NCI-H2196 treated with DMSO at 0.1 percent for 48 hours (cell line): Measurements from ENCODE around the gene OASL.
"Not testable (repeated sequence)": the region's sequence is repeated elsewhere in the genome, so short reads cannot be mapped to it uniquely, and the experiment has no call there.

ENCODE experiments used
- DNase-seq: peaks from one replicate; lab custom pipeline; 2025; ENCODE audit not compliant: unreplicated experiment; lab: John Stamatoyannopoulos, UW

Gene OASL

GRCh38 chr12:121059031-121059898, 20.2 kb upstream of the OASL start:
- DNase-seq, result no peak

GRCh38 chr12:121057794-121058193, 18.7 kb upstream of the OASL start:
- DNase-seq, result no peak

- no peak for DNase-seq
Measured at GRCh38 chr12:121053706-121054105, 14.7 kb upstream of the OASL start.

- DNase-seq, result no peak
Measured at GRCh38 chr12:121050725-121051124, 11.7 kb upstream of the OASL start.

DNA sequence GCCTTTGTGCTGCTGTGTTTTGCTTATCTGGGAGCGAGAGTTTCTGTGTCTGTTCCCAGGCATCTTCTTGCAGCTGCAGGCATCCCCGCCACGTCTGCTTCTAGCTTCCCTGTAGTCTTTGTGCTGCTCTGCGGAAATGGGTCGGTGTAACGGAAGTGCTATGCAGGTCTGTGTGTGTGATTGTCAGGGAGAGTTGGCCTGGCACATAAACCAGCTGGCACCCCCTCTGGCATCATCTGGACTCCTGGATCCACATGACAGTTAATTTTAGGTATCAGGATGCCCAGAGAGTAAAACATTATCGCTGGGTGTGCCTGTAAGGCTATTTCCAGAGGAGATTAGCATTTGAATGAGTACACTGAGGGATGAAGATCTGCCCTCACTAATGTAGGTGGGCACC, 9.4 kb upstream of the OASL start:
- DNase-seq, result no peak

DNA sequence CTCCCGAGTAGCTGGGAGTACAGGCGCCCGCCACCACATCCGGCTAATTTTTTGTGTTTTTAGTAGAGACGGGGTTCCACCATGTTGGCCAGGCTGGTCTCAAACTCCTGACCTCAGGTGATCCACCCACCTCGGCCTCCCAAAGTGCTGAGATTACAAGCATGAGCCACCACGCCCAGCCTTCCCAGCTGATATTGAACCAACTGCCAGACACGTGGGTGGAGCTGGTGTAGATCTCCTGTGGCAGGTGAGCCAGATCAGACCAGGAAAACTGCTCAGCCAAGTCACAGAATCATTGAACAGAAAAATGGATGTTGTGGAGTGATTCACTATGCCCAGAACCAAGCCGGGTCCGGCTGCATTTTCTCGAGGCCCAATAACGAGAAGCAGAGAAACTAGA, 8.4 kb upstream of the OASL start:
- not testable (repeated sequence) for DNase-seq

- no peak for DNase-seq
Measured at GRCh38 chr12:121043067-121043466, 4.0 kb upstream of the OASL start.

- no peak for DNase-seq
Measured at GRCh38 chr12:121036810-121037326, 2.2 kb downstream of the OASL start.

GRCh38 chr12:121034616-121035305, 4.3 kb downstream of the OASL start:
- DNase-seq, result no peak

DNA sequence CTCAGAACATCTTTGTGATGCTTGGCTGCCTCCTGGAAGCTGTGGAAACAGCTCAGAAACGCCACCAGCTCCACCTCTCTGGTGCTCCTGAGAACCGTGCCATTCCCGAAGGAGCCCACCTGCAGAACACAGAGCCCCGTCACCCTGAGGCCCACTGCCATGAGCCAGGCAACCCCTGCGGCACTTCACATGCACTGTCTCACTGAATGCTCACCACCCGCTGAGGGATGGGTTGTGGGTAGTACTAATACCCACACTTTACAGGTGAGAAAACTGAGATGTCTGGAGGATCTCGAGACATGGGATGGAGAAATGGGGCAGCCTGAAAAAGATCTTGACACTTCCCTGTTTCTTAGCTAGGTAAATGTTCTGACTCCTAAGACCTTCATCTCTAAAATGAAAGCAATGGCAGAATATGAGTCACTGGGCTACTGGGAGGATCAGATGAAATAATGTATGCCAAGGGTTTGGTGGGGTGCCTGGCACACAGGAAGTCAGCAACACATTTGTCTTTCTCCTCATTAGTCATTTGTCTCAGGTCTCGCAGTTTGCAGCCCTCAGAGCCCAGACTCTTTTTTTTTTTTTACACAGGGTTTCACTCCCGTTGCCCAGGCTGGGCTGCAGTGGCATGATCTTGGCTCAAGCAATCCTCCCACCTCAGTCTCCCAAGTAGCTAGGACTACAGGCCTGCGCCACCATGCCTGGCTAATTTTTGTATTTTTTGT, 5.3 kb downstream of the OASL start:
- DNase-seq, result no peak

- DNase-seq, result no peak
Measured at GRCh38 chr12:121030576-121031212, 8.4 kb downstream of the OASL start.

GRCh38 chr12:121026274-121027045, 12.6 kb downstream of the OASL start:
- DNase-seq, result no peak

- no peak for DNase-seq
Measured at GRCh38 chr12:121025442-121026226, 13.4 kb downstream of the OASL start.

GRCh38 chr12:121023799-121024198, 15.2 kb downstream of the OASL start:
- no peak for DNase-seq

DNA sequence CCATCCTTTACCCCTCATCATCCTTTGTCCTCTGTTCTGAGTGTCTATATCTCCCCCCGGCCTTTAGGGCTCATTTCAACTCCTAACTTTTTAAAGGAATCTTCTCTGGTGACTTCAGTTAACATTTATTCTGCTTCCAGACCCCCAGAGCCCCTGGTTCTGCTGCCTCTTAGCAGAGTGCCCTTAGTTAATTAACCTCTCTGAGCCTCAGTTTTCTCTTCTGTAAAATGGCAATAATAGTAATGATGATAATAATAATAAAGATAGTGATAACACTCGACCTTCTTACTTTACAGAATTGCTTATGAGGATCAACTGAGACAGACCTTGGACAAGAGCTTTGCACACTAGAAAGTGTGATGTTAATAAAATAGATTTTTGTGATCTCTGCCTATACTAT, 16.3 kb downstream of the OASL start:
- DNase-seq, result no peak

DNA sequence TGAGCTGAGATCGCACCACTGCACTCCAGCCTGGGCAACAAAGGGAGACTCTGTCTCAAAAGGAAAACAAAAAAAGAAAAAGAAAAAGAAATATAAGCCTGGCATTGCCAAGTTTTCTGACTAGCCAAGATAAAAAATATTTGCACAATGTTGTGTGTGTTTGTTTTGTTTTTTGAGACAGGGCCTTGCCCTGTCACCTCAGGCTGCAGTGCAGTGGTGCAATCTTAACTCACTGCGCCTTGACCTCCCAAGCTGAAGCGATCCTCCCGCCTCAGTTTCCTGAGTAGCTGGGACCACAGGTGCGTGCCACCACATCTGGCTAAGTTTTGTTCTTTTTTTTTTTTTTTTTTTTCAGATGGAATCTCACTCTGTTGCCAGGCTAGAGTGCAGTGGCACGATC, 17.3 kb downstream of the OASL start:
- no peak for DNase-seq

DNA sequence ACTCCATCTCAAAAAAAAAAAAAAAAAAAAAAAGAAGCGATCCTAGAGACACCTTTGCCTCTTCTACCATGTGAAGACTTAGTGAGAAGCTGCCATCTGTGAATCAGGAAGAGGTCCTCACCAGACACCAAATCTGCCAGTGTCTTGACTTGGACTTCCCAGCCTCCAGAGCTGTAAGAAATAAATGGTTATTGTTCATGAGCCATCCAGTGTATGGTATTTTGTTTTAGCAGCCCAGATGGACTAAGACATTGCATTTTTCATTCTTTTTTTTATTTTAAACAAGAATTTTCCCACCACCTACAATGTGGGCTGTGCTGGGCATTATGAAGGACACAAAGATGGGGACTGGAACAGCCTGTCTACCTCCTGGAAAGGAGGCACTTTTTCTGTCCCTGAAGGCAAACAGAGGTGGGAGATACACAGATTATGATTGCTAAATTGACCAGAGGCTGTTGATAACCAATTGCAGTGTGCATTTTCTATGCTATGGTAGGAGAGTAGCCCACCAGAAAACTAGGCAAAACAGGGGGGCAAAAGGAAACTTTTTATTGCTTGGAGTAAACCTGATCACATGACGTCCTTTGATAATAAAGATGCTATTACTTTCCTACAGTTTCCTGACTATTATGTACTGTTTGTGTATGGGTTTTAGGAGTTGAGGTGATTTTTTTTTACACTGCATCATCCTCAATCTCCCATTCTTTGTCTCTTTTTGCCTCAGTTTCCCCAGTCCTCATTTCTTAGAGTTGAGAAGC, 20.0 kb downstream of the OASL start:
- no peak for DNase-seq

DNA sequence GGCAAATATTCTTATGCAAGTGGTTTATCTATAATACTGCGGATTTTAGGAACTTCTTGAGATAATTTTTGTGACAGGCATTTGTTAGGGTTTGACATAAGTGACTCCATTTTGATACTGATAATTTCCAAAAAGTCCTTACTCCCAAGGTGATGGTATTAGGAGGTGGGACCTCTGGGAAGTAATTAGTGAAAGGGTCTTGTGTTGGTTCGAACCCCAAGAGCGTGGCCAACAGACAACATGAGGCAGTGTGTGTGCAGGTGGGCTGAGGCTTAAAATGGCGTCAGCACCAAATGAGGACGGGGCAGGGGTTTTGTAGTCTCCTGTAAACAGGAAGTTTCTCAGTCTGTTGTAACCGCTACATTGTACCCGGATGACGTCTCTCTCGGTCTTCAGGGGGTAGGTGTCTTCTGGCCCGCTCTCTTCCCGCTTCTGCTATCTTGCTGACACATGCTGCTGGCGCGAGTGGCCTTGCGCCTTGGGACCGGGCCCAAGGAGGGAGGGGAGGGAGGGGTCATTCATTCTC, 21.0 kb downstream of the OASL start:
- no peak for DNase-seq
